ENCODE data around the gene PNPO. TPM values are rescaled to one million over a fixed set of nuclear protein-coding genes. Genes with fewer than 3 reads are reported as not detected.

Gene PNPO
- total RNA-seq, 2 experiments from 2014 or later: 14.7 to 33.8 TPM

- Histone ChIP-seq H3K36me3 (ENCODE audit: insufficient read depth, low read length) (no peaks in the 10 kb centered on the region), H3K4me1 (ENCODE audit: insufficient read depth, low read length, poor library complexity, severe bottlenecking) (peaks cover 6% of the 10 kb centered on the region), H3K27ac (ENCODE audit: low read depth, low read length, poor library complexity, severe bottlenecking) (no peak overlapping the region), H3K9me2 (ENCODE audit: insufficient read depth, low read length) (no peaks in the 10 kb centered on the region), H3K9me3 (ENCODE audit: low read length) (no peaks in the 10 kb centered on the region), H4K20me1 (ENCODE audit: insufficient read depth, low read length) (no peaks in the 10 kb centered on the region), H2AFZ (ENCODE audit: low read length) (no peak overlapping the region), H3K4me2 (ENCODE audit: low read length) (no peak overlapping the region), H3K4me3 (ENCODE audit: low read depth, low read length, poor library complexity, severe bottlenecking) (no peak overlapping the region), H3K79me2 (ENCODE audit: insufficient read depth, low read depth, low read length) (no peaks in the 10 kb centered on the region)
- BruUV-seq (replicated peaks): no TSS peak
- intact Hi-C loops (cut with micrococcal nuclease; ENCODE audit: unreplicated experiment): no loop called here
- ChIA-PET POLR2A (no interaction called here), CTCF (ENCODE audit: unreplicated experiment) (no interaction called here)
- TF ChIP-seq CTCF (conservative IDR thresholded peaks at IDR 0.05; ENCODE audit: low read length): no peak
- no peak for DNase-seq (ENCODE audit: low spot score)
Measured at GRCh38 chr17:47966079-47966519, 24.7 kb downstream of the PNPO start.

GRCh38 chr17:47967607-47968252 is 26.4 kb downstream of the PNPO start:
- no peak overlapping the region for H2AFZ ChIP-seq (ENCODE audit: low read length)

More at GRCh38 chr17:47967607-47968252, 26.4 kb downstream of the PNPO start:
- ChIA-PET POLR2A (no interaction called here), CTCF (ENCODE audit: unreplicated experiment) (no interaction called here)
- Histone ChIP-seq H3K79me2 (ENCODE audit: insufficient read depth, low read depth, low read length) (peaks cover 15% of the 10 kb centered on the region; the same call in 1 of the 2 replicates), H3K4me2 (ENCODE audit: low read length) (no peak overlapping the region), H3K27ac (ENCODE audit: low read depth, low read length, poor library complexity, severe bottlenecking) (no peak overlapping the region), H3K9me3 (ENCODE audit: low read length) (no peaks in the 10 kb centered on the region), H3K36me3 (ENCODE audit: insufficient read depth, low read length) (peaks cover 4% of the 10 kb centered on the region; the same call in 1 of the 2 replicates), H3K9me2 (ENCODE audit: insufficient read depth, low read length) (no peaks in the 10 kb centered on the region), H3K4me1 (ENCODE audit: insufficient read depth, low read length, poor library complexity, severe bottlenecking) (peaks cover 17% of the 10 kb centered on the region), H4K20me1 (ENCODE audit: insufficient read depth, low read length) (no peaks in the 10 kb centered on the region), H3K4me3 (ENCODE audit: low read depth, low read length, poor library complexity, severe bottlenecking) (no peak overlapping the region)
- DNase-seq (ENCODE audit: low spot score): no peak
- BruUV-seq (replicated peaks): no TSS peak
- intact Hi-C loops (cut with micrococcal nuclease; ENCODE audit: unreplicated experiment): no loop called here
- no peak for TF ChIP-seq CTCF (conservative IDR thresholded peaks at IDR 0.05; ENCODE audit: low read length)
- TF ChIP-seq EZH2phosphoT487 (IDR thresholded peaks at IDR 0.05; ENCODE audit: borderline replicate concordance, low read depth, low read length): no peak

All from OCI-LY7 (cell line).